ENCODE measurements around the gene TMEM119.

The TMEM119 gene

DNA sequence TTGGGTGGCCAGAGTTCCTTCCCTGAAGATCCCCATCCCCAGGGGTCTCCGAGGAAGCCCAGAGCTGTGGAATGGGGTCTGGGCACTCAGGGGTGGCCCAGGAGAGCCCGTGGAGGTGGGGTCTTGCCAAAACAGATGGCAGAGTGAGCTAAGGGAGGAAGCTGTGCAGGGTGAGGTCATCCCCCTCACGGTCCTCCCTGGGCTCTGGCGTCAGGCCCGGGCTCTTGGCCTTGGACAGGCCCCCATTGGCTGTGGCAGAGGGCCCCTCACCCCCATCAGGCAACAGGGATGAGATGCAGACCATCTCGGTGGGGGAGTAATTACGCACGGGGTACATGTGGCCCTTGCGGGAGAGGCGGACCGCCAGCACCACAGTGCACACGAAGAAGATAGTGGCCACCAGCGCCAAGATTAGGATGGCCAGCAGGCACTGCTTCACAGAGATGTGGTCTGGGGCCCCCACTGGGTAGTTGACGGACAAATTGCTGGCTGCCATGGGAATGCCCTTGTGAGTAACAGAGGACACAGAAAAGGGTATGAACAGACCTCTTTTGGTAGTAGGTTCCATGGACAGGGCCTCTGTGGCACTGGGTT, 25.1 kb upstream of the TMEM119 start:
- H3K4me3 ChIP-seq (replicated peaks; ENCODE audit: insufficient read depth, low read length): no peak overlapping the region
- no peaks in the 10 kb centered on the region for H3K27me3 ChIP-seq (ENCODE audit: insufficient read depth, poor library complexity, severe bottlenecking)
- DNase-seq (ENCODE audit: low read depth in 1 of 2, low spot score in 1 of 2): no peak
- TF ChIP-seq CTCF (IDR thresholded peaks at IDR 0.05; ENCODE audit: insufficient read depth, low read length): no peak
- H3K27ac ChIP-seq (replicated peaks): no peak overlapping the region

DNA sequence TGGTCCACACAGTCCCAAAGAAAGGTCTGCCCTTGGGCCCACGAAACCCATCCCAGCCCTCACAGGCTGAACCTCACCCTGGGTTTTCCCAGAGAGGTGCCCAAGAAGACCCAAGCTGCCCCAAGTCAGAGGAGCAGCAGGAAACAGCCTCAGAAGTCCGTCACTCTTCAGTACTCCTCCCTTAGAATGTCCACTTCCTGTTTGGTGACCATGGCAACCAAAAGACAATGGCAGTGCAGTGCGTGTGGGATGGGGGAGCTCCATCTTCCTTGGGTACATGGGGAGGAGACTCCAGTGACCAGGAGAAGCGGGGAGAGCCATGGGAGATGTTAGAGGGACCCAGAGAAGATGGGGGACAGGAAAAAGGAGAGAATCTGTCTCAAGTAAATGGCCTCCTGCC, 24.5 kb upstream of the TMEM119 start:
- Histone ChIP-seq H3K4me3 (replicated peaks; ENCODE audit: insufficient read depth, low read length) (no peak overlapping the region), H3K27ac (replicated peaks) (peak overlapping the region; percentile 32; the same call in 1 of the 2 replicates), H3K27me3 (ENCODE audit: insufficient read depth, poor library complexity, severe bottlenecking) (no peaks in the 10 kb centered on the region)
- TF ChIP-seq CTCF (IDR thresholded peaks at IDR 0.05; ENCODE audit: insufficient read depth, low read length) (no peak), SPI1 (IDR thresholded peaks at IDR 0.05; ENCODE audit: borderline replicate concordance, low read depth) (peak; percentile 71; the same call in 1 of the 2 replicates)
- DNase-seq (ENCODE audit: low read depth in 1 of 2, low spot score in 1 of 2): peak in 1 of 2 experiments; percentile 41

DNA sequence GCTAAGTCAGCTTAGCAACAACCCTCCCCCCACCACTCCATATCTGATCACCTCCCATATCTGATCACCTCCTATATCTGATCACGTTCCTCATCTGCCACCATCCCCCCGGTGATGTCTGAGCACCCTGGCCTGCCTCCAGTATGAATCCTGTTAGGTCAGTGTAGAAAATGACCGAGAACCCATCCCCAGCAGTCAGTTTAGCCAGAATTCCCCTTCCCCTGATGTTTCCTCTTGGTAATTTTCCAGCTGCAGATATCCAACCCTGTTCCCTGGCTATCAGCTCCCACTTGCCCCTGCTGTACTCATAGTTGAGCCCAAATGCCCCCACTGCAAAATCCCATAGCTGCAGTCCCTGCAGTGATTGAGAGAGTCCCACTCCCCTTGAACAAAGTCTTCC, 23.3 kb upstream of the TMEM119 start:
- TF ChIP-seq, protein P1, sequence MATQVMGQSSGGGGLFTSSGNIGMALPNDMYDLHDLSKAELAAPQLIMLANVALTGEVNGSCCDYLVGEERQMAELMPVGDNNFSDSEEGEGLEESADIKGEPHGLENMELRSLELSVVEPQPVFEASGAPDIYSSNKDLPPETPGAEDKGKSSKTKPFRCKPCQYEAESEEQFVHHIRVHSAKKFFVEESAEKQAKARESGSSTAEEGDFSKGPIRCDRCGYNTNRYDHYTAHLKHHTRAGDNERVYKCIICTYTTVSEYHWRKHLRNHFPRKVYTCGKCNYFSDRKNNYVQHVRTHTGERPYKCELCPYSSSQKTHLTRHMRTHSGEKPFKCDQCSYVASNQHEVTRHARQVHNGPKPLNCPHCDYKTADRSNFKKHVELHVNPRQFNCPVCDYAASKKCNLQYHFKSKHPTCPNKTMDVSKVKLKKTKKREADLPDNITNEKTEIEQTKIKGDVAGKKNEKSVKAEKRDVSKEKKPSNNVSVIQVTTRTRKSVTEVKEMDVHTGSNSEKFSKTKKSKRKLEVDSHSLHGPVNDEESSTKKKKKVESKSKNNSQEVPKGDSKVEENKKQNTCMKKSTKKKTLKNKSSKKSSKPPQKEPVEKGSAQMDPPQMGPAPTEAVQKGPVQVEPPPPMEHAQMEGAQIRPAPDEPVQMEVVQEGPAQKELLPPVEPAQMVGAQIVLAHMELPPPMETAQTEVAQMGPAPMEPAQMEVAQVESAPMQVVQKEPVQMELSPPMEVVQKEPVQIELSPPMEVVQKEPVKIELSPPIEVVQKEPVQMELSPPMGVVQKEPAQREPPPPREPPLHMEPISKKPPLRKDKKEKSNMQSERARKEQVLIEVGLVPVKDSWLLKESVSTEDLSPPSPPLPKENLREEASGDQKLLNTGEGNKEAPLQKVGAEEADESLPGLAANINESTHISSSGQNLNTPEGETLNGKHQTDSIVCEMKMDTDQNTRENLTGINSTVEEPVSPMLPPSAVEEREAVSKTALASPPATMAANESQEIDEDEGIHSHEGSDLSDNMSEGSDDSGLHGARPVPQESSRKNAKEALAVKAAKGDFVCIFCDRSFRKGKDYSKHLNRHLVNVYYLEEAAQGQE (IDR thresholded peaks at IDR 0.05; ENCODE audit: insufficient replicate concordance, low read depth): no peak
- no peak for TF ChIP-seq CTCF (IDR thresholded peaks at IDR 0.05; ENCODE audit: insufficient read depth, low read length)
- no peak for TF ChIP-seq GABPA (IDR thresholded peaks at IDR 0.05; ENCODE audit: low read depth)
- TF ChIP-seq SPI1 (IDR thresholded peaks at IDR 0.05; ENCODE audit: borderline replicate concordance, low read depth): no peak
- TF ChIP-seq POLR2AphosphoS5 (IDR thresholded peaks at IDR 0.05; ENCODE audit: low read depth): no peak

GRCh38 chr12:108620236-108620879, 22.5 kb upstream of the TMEM119 start:
- H3K27ac ChIP-seq (replicated peaks): peak overlapping the region; percentile 40
- no peak overlapping the region for H3K4me3 ChIP-seq (replicated peaks; ENCODE audit: insufficient read depth, low read length)
- TF ChIP-seq GABPA (IDR thresholded peaks at IDR 0.05; ENCODE audit: low read depth): no peak
- TF ChIP-seq, protein P1 (IDR thresholded peaks at IDR 0.05; ENCODE audit: insufficient replicate concordance, low read depth): no peak
- TF ChIP-seq SPI1 (IDR thresholded peaks at IDR 0.05; ENCODE audit: borderline replicate concordance, low read depth): no peak
- TF ChIP-seq POLR2AphosphoS5 (IDR thresholded peaks at IDR 0.05; ENCODE audit: low read depth): peak; percentile 44; the same call in 1 of the 2 replicates
- no peak for TF ChIP-seq CTCF (IDR thresholded peaks at IDR 0.05; ENCODE audit: insufficient read depth, low read length)
- DNase-seq (ENCODE audit: low read depth in 1 of 2, low spot score in 1 of 2): peak in 1 of 2 experiments; percentile 81
- H3K27me3 ChIP-seq (ENCODE audit: insufficient read depth, poor library complexity, severe bottlenecking): no peaks in the 10 kb centered on the region

More for the DNA sequence above, 23.3 kb upstream of the TMEM119 start:
- DNase-seq (ENCODE audit: low read depth in 1 of 2, low spot score in 1 of 2): no peak
- Histone ChIP-seq H3K27ac (replicated peaks) (no peak overlapping the region), H3K27me3 (ENCODE audit: insufficient read depth, poor library complexity, severe bottlenecking) (no peaks in the 10 kb centered on the region), H3K4me3 (replicated peaks; ENCODE audit: insufficient read depth, low read length) (no peak overlapping the region)
